ACHN (cell line): ENCODE results near the gene TMEFF2.

Source experiments
- DNase-seq: peaks from one replicate; pipeline ENCODE4 v3.0.0-alpha.2; 2015
- in situ Hi-C: cut with HindIII; loops from 2 replicates; pipeline ENCODE4 v1.10.0; 2017; ENCODE audit warnings: low sequenced_read_pairs, low pct_ligation_motif_present, low pct_unique_long_range_greater_than_20kb

Gene TMEFF2

GRCh38 chr2:192194866-192195547 is at the start of gene TMEFF2:
TSS of gene TMEFF2 (minus strand) at chr2:192194933. CDS start at chr2:192194524, 409 bp downstream.
- in situ Hi-C loops = loop anchor here (25.0 kb wide), 1 partner anchor 633 kb away; no protein-coding TSS in a partner anchor

GRCh38 chr2:192243488-192243887 is 48.8 kb upstream of the TMEFF2 start:
- DNase-seq = no peak
- in situ Hi-C loops = no loop called here

More at GRCh38 chr2:192194866-192195547, at the start of gene TMEFF2:
- DNase-seq = peak; percentile 90

GRCh38 chr2:192236136-192236535 is 41.4 kb upstream of the TMEFF2 start:
- DNase-seq = peak; percentile 8
- in situ Hi-C loops = no loop called here

- in situ Hi-C loops = no loop called here
- DNase-seq = no peak
Observed at GRCh38 chr2:192230889-192231453, 36.2 kb upstream of the TMEFF2 start.

GRCh38 chr2:192228685-192229084 is 34.0 kb upstream of the TMEFF2 start:
- in situ Hi-C loops = no loop called here
- DNase-seq = no peak

GRCh38 chr2:192218970-192219369 is 24.2 kb upstream of the TMEFF2 start:
- DNase-seq = no peak
- in situ Hi-C loops = no loop called here

- in situ Hi-C loops = no loop called here
- no peak for DNase-seq
Observed at GRCh38 chr2:192218377-192218776, 23.6 kb upstream of the TMEFF2 start.

GRCh38 chr2:192216336-192216735 is 21.6 kb upstream of the TMEFF2 start:
- in situ Hi-C loops = no loop called here
- DNase-seq = no peak

- in situ Hi-C loops = no loop called here
- no peak for DNase-seq
Observed at GRCh38 chr2:192215096-192215877, 20.6 kb upstream of the TMEFF2 start.

- in situ Hi-C loops = no loop called here
- DNase-seq = no peak
Observed at GRCh38 chr2:192208848-192209247, 14.1 kb upstream of the TMEFF2 start.

GRCh38 chr2:192206399-192206798 is 11.7 kb upstream of the TMEFF2 start:
- no peak for DNase-seq
- in situ Hi-C loops = no loop called here

- no peak for DNase-seq
- in situ Hi-C loops = no loop called here
Observed at GRCh38 chr2:192203876-192204275, 9.1 kb upstream of the TMEFF2 start.

GRCh38 chr2:192202373-192202772 is 7.6 kb upstream of the TMEFF2 start:
- no peak for DNase-seq
- in situ Hi-C loops = no loop called here

GRCh38 chr2:192201116-192201515 is 6.4 kb upstream of the TMEFF2 start:
- in situ Hi-C loops = no loop called here

GRCh38 chr2:192197357-192197756 is 2.6 kb upstream of the TMEFF2 start:
- DNase-seq = peak; percentile 24

More at GRCh38 chr2:192201116-192201515, 6.4 kb upstream of the TMEFF2 start:
- no peak for DNase-seq

GRCh38 chr2:192196421-192197194 is 1.9 kb upstream of the TMEFF2 start:
- DNase-seq = no peak
- in situ Hi-C loops = loop anchor here (25.0 kb wide), 1 partner anchor 634 kb away; no protein-coding TSS in a partner anchor

More at GRCh38 chr2:192197357-192197756, 2.6 kb upstream of the TMEFF2 start:
- in situ Hi-C loops = loop anchor here (25.0 kb wide), 1 partner anchor 635 kb away; no protein-coding TSS in a partner anchor

GRCh38 chr2:192195548-192196418 is 1.1 kb upstream of the TMEFF2 start:
- peak; percentile 52 for DNase-seq
- in situ Hi-C loops = loop anchor here (25.0 kb wide), 1 partner anchor 633 kb away; no protein-coding TSS in a partner anchor
